Activated naive CD8-positive, alpha-beta T cell treated with anti-CD3 and anti-CD28 coated beads, Interleukin-2, amount 50 U/mL, for 16 hours (primary cell): ENCODE results near the gene LRP1B.
"Not testable (repeated sequence)": the region's sequence is repeated elsewhere in the genome, so short reads cannot be mapped to it uniquely, and the experiment has no call there.

Experiments
- DNase-seq: peaks from one replicate; pipeline ENCODE4 v3.0.0-alpha.2; 2020; ENCODE audit warnings: low read depth, low spot score

Gene LRP1B

GRCh38 chr2:142104134-142104758 is 26.6 kb downstream of the LRP1B start:
- DNase-seq, result no peak

DNA sequence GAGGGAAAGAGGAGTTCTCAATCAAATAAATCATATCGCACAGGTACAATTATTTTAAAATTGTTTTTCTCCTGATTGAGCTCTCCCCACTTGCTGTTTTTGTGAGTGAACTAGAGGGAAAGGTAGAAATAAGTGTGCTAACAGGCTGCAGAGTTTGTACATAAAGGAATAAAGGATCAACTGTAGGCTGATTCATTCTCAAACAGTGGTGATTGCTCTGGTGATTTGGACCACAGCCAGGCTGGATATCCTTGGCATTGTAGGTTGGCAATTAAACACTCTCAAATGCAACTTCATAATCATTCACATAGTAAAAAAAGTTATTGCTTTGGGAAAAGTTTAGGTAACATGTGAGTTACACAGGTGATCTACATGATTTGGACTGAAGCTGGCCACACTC is 29.8 kb downstream of the LRP1B start:
- no peak for DNase-seq

- no peak for DNase-seq
Measured at GRCh38 chr2:142100139-142100873, 30.5 kb downstream of the LRP1B start.

DNA sequence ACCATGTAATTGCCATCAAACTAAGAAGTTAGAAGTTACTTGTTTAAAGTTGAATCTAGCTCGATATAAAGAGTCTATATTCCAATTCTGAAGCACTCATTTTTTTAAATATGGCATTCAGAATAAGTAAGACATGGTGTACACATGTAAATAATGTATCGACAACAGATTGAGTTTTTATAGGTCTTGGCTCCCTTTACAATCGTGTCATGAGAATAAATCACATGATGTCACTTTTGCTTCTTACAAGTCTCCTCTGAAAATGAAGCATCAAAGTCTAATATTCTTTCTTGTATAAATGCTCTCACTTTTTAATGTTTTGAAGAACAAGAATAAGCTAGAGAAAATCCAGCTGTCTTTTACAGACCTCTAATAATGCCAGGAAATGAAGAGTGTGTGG is 33.1 kb downstream of the LRP1B start:
- DNase-seq, result no peak

GRCh38 chr2:142095647-142096046 is 35.2 kb downstream of the LRP1B start:
- no peak for DNase-seq

DNA sequence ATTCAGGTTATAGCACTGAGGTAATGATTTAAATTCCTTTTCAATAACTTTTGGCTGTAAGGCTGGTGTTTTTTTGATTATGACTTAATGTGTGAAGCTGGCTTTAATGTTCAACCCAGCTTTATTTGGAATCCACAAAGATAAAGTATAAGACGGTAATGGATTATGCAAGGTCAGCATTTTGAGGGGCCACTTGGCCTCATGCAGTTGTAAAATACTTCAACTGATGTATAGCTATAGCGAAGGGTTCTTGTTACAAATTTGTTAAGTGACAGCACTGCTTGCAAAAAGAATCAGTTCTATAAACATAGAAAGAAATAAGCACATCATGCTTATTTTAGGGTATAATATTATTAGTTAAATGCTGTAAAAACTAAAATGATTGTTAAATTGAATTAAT is 36.6 kb downstream of the LRP1B start:
- no peak for DNase-seq

GRCh38 chr2:142088058-142088568 is 42.7 kb downstream of the LRP1B start:
- DNase-seq, result no peak

DNA sequence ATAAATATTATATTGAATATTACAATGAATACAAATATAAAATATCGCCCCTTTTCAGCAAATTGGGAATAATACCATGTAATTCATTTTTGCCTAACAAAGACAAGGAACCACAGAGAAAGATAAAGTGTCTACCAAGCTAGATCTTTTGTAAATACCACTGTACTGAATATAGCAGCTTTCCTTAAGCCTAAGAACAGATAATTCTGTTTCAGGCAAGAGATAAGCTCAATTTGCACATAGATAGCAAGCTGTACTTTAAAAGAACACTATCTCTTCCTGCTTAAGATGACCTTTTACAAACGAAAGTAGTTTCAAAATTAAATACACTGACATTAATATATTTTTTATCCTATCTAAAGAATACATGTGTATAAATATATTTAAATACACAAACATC is 43.2 kb downstream of the LRP1B start:
- DNase-seq, result not testable (repeated sequence)

GRCh38 chr2:142082368-142082767 is 48.4 kb downstream of the LRP1B start:
- no peak for DNase-seq

GRCh38 chr2:142076317-142076716 is 54.5 kb downstream of the LRP1B start:
- no peak for DNase-seq

DNA sequence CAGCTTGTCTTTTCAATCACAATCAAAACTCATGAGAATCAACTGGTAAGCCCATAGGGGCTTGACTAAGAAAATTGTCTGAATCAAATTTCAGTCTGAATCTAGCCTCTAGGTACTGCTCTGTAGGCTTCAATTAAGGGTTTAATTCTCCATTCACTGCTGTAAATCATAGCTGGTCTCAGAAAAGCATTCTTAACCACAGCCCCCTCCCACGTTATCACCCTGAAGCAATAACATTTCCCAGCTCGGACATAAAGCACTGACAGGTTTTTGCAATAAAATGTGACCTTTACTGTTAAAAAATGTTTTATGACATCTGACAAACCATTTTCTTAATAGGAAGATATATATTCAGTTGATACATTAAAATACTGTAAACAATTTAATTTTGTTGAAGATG is 55.0 kb downstream of the LRP1B start:
- no peak for DNase-seq

DNA sequence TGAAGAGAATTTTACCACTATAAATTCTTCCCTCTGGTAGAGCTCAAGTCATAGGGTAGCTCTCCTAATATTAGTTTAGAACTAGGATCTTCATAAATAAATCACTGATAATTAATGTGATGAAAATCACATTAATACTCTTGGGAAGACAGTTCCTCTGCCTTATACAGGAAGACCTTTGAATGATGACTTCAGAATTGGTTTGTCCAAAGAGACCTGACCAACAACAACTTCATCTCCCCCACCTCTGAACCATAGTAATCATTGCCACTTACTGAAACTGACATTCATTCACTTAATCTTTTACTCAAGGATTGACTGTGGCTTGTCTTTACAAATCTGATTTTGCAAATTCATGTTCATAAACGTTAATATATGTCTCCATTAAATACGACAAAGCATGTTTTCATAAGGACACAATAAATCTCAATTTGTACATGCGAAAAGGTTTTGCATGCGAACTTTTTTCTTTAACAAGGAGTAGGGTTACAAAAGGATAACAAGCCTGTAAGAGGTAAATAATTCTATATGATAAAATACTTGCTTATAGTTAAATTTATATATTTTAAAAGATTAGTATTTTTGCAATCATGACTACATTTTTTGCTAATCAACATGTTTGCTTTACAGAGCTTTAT is 61.4 kb downstream of the LRP1B start:
- DNase-seq, result no peak

DNA sequence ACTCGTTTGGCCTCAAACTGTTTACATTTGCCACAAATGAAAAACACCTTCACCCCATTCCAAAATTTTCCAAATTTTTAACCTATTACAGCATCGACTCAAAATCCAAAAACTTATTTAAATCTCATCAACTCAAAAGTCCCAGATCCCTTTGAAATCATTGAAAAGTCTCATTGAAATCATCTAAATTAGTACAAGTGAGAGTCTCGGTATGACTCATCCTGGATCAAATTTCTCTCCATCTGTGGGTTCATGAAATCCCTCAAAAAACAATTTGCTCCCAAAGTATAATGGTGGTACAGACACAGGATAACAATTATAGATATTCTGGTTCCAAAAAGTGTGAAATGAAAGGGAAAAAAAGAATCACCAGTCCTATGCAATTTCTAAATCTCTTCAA is 65.1 kb downstream of the LRP1B start:
- DNase-seq, result no peak

- DNase-seq, result no peak
Measured at GRCh38 chr2:142065156-142065555, 65.7 kb downstream of the LRP1B start.

GRCh38 chr2:142061733-142062132 is 69.1 kb downstream of the LRP1B start:
- DNase-seq, result no peak

DNA sequence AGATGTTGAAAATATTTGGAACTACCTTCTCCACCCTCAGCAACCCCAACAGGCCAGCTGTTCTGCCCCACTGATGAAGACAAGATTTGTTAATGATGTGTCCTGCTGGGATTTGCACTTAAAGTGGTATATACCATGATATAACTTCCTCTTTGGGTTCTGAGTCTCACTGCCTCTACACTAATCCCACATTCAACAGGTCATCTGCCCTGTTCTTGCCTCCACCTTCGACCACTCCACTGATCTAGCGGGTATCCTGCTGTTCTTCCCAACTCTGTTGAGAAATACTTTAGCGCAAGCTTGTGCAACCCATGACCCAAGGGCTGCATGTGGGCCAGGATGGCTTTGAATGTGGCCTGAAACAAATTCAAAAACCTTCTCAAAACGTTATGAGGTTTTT is 72.7 kb downstream of the LRP1B start:
- DNase-seq, result no peak

- no peak for DNase-seq
Measured at GRCh38 chr2:142056784-142057183, 74.0 kb downstream of the LRP1B start.

DNA sequence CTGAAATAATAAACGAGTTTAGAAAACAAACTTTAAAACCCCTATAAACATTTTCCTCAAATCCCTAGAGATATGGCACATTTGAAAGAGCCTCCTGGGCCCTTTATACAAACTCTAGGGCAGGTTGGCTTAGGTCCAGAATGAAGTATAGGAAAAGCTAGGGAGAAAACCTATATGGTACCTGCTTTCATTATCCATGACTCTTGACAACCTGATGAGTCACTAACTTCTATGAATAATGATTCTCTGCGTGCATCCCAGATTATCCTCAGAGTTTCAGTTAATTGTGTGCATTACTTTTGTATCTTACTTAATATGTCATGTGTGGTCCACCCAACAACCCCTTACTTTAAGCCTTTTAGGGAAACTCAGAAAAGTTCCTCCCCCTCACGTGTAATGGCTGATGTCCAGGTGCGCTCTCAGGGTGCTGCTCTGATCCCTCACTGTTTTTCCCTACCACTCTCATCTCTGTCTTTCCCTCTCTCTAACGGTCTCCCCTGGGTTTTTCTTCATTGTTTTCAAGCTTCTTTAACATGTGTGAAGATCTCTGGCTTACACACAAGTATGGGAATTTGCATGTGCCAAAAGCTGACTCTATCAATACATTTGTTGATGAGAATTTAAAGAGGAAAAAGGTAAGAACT is 78.5 kb downstream of the LRP1B start:
- no peak for DNase-seq

- DNase-seq, result no peak
Measured at GRCh38 chr2:142048581-142048980, 82.2 kb downstream of the LRP1B start.

DNA sequence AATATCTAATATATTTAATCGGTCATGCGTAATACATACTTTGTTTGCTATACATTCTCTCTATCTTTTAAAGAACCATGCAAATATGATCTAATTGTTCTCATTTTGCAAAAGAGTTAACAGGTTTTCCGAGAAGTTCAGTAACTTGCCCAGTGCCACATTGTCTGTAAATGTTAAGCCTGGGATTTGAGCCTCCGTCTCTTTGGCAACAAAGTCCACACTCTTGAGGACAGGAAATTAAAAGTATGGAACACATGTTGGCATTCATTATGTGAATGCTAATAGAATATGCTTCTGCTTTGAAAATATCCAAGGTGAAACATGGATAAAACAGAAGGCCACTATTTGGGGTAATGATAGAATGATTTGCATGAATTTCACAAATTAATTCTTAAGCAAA is 85.2 kb downstream of the LRP1B start:
- no peak for DNase-seq

DNA sequence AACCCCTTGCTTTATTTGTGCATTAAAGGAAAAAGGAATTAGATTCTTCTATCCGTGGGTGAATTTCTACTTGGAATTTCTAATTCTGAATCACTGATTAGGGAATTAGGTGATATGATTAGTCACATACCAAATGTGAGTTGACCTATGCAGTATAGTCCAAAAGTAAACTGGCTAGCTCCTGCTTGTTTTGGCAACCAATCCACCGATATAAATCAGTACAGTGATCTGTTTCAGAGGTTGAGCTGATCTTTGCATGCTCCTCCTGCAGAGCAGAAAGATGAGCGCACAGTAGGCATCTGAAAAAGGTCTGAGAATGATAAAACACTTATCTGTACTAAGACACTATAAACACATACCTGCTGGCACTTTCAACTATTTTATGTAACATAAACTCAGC is 86.6 kb downstream of the LRP1B start:
- no peak for DNase-seq

DNA sequence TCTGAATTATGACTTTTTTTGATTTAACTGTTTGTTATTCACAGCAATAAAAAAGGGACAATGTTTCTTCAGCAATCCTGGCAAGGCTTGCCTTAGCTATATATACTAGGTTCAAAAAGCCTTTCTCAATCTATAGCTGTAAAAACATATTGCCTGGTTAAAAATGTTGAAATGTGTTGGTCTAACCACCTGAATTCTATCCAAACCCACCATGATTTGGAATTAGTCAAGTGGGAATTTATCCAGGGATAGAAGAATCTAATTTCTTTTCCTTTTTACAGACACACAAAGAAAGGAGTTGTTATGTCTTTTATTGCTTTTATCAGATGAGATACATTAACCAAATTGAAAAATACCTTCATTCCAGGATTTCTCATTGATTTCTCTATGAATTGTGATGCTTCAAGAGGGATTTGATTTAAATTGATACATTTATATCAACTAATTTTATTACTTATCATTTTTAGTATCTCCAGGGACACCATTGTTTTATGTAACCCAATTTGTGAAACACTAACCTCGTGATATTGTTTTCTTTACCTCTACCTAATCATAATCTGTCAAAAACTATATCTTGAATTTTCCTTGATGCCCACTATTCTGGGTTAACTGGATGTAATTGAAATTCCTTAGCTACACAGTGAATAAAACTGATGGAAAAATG is 88.1 kb downstream of the LRP1B start:
- no peak for DNase-seq
